HG02852 (cell line): ENCODE measurements around the gene SHROOM2.

Experiments used
- ATAC-seq: cut with Tn5 transposase; IDR thresholded peaks from one replicate; pipeline ENCODE4 v1.9.1; 2021; ENCODE audit warnings: mild to moderate bottlenecking, moderate library complexity; ENCODE audit not compliant: unreplicated experiment

SHROOM2 gene

GRCh38 chrX:9927698-9928482 is 141.7 kb downstream of the SHROOM2 start:
- ATAC-seq, result no peak

DNA sequence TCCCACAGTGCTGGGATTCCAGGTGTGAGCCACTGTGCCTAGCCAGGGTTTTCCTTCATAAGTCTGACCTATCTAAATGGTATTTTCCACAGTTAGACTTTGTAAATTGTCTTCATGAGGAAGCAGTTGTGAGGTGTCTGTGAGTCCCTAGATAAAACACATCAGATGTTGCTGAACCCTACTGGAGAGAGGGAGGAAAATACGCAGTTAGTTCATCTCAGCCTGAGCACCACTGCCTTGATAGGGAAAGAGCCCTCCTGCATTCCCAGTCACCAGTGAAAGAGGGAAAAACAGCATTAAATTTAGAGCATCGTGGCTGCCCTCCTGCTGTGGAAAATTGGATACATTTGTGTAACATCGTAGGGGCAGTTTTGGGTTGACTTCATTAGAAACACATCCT is 149.2 kb downstream of the SHROOM2 start:
- no peak for ATAC-seq

DNA sequence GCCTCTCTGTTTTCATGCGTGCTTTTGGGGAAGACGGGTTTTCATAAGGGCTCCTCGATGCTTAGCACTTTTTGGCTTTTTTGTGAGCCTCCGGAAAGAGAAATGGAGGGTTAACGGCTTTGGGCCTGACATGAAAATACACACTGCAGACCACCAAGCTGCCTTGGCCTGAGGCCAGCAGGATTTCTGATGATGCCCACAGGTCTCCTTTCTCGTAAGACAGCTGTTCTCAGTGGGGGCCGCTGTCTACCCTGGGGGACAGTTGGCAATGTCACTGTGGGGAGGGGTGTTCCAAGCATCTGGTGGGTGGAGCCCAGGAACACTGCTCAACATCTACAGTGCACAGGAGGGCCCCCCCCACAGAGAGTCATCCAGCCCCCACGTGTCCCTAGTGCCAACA is 151.5 kb downstream of the SHROOM2 start:
- no peak for ATAC-seq

GRCh38 chrX:9938516-9938915 is 152.3 kb downstream of the SHROOM2 start:
- ATAC-seq, result no peak

- no peak for ATAC-seq
Observed at GRCh38 chrX:9940421-9940820, 154.2 kb downstream of the SHROOM2 start.

DNA sequence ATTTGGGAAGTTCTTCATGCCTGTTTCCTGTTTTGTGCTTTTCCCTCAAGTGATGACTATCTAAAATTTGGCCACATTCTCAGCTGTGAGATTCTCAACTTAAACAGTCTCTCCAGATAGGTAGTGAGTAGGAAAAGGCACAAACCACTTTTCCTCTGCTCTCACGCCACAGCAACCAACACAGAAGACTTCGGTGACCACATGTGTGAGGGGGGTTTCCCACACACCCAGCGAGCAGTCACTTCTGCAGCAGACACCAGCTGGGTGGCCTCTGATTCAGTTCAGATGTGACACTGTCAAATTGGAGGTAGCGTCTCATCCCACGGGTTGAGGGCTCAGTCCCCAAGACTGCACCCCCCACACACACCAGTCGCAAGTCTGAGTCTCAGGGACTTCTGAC is 155.9 kb downstream of the SHROOM2 start:
- peak; percentile 94 for ATAC-seq

GRCh38 chrX:9943420-9943819 is 157.2 kb downstream of the SHROOM2 start:
- ATAC-seq, result no peak

DNA sequence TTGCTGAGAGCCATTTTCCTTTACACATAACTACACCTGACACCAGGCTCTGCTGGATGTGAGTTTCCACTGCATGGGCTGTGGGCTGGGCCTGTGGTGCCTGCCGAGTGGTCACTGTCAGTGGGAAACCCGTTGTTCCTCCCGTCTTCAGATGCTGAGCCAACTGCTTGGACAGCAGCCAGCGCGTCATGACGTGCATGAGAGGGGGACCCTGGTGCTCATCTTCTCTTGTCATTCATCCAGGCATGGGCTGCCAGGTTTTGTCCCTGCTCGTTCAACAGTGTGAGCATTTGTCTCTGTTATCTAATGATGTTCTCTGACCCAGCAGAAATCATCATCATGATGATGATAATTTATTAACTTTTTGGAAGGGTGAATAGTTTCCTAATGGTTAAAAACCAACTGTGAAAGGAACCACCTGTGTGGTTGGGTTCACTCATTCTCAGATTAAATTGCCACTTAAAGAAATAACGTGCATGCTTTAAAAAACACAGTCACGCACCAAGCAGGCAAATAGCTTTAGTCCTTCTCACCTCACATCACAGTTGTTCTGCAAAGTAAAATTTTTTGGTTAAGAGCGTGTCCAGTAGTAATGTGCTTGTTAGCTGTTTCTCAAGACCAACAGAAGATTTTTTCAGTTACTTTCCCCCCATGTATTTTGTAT is 161.0 kb downstream of the SHROOM2 start:
- ATAC-seq, result no peak

- ATAC-seq, result no peak
Observed at GRCh38 chrX:9948406-9948805, 162.2 kb downstream of the SHROOM2 start.

GRCh38 chrX:9952300-9952699 is 166.1 kb downstream of the SHROOM2 start:
- ATAC-seq, result no peak

DNA sequence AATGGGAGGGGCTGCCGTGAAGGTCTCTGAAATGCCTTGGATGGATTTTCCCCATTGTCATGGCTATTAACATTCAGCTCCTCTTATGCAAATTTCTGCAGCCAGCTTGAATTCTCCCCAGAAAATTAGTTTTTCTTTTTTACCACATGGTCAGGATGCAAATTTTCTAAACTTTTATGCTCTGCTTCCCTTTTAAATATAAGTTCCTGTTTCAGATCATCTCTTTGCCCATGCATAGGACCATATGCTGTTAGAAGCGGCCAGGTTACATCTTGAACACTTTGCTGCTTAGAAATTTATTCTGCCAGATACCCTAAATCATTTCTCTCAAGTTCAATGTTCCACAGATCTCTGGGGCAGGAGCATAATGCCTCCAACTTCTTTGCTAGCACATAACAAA is 167.2 kb downstream of the SHROOM2 start:
- ATAC-seq, result no peak

GRCh38 chrX:9955506-9955905 is 169.3 kb downstream of the SHROOM2 start:
- no peak for ATAC-seq

DNA sequence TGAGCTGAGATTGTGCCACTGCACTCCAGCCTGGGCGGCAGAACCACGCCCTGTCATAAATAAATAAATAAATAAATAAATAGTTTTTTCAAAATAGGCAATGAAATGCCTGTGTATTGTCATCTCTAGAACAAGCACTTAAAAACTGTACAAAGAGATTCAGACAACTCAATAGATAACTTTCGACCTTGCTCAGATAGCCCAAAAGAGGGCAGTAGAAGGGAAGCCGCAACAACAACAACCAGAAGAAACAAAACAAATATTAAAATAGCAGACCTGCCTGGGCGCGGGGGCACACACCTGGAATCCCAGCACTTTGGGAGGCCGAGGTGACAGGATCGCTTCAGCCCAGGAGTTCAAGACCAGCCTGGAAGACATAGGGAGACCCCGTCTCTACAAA is 171.5 kb downstream of the SHROOM2 start:
- ATAC-seq, result no peak

GRCh38 chrX:9958183-9958582 is 172.0 kb downstream of the SHROOM2 start:
- no peak for ATAC-seq

DNA sequence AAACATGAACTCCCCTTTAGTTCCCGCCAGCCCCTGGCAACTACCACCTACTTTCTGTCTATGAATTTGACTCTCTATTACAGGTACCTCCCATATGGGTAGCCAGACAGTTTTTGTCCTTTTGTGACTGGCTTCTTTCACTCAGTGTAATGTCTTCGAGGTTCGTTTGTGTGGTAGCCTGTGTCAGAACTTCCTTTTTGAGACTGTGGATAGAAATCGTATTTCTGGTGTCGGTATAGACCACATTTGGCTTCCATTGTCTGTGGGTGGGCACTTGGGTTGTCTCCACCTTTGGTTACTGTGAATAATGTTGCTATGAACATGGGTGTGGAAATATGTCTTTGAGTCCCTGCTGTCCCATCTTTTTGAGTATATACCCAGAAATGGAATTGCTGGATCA is 175.5 kb downstream of the SHROOM2 start:
- no peak for ATAC-seq

- ATAC-seq, result no peak
Observed at GRCh38 chrX:9966775-9967408, 180.7 kb downstream of the SHROOM2 start, which contains the start of gene CLDN34. CLDN34 (plus strand) TSS chrX:9967358; CDS start chrX:9967358, 0 bp downstream.

DNA sequence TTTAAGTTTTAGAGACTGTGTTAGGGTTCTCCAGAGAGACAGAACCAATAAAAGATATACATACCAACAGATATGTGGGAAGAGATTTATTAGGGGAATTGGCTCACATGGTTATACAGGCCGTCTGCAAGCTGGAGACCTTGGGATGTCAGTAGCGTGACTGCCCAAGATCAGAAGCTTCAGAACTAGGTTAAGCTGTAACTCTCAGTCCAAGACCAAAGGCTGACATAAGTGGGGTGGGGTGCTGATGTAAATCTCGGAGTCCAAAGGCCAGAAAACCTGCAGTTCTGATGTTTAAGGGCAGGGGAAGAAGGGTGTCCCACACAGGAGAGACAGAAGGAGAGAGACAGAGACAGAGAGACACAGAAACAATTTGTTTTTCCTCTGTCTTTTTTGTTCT is 191.4 kb downstream of the SHROOM2 start:
- ATAC-seq, result no peak

GRCh38 chrX:9980401-9980800 is 194.2 kb downstream of the SHROOM2 start:
- ATAC-seq, result no peak

DNA sequence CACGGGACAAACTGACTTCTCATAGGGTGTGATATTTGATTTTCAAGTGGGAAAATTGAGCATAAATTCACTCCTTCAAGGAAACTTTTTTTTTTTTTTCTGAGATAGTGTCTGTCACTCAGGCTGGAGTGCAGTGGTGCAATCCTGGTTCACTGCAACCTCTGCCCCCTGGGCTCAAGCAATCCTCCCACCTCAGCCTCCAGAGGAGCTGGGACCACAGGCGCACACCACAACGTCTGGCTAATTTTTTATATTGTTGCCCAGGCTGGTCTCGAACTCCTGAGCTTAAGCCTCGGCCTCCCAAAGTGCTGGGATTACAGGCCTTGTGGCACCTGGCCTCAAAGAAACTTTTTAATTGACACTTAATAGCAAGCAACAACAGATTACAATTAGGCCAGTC is 194.7 kb downstream of the SHROOM2 start:
- ATAC-seq, result no peak

- no peak for ATAC-seq
Observed at GRCh38 chrX:9983441-9983840, 197.2 kb downstream of the SHROOM2 start.

- no peak for ATAC-seq
Observed at GRCh38 chrX:9983846-9984245, 197.6 kb downstream of the SHROOM2 start.

GRCh38 chrX:9988762-9989161 is 202.5 kb downstream of the SHROOM2 start:
- no peak for ATAC-seq
